GM23248 (cell line): ENCODE measurements around the gene ARHGEF10L.

Experiments
- EZH2 ChIP-seq: fragments of 200-600 bp; sonication (generic); IDR thresholded peaks from 2 replicates; pipeline ENCODE4 v1.6.1; 2018; ENCODE audit warnings: antibody characterized with exemption, mild to moderate bottlenecking; ENCODE audit not compliant: insufficient read depth, poor library complexity, severe bottlenecking
- EZH2phosphoT487 ChIP-seq: fragments of 200-600 bp; sonication (generic); IDR thresholded peaks from 2 replicates; pipeline ENCODE4 v1.6.1; 2018; ENCODE audit warnings: antibody characterized with exemption, moderate library complexity, mild to moderate bottlenecking, low read depth; ENCODE audit not compliant: insufficient read depth

DNA sequence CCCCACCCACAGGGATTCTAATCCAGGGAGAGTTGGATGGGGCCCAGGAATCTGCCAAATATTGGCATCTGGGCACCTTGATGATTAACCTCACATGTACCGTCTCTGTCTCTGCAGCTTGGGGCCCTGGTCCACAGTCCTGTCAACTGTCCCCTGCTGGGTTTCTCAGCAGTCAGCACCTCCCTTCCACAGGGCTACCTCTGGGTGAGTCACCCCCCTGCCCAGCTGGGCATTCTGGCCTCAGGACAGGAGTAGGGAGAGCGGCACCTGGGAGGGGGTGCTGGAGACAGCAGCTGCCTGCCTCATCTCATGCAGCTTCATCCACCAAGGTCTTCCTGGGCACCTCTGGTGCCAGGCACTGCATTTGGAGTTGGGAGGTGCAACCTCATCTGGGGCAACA, 115.0 kb downstream of the ARHGEF10L start:
- TF ChIP-seq EZH2phosphoT487 (no peak), EZH2 (no peak)
